GM12878 (cell line): ENCODE data around the gene CLDN7. TPM values are rescaled to one million over a fixed set of nuclear protein-coding genes. Genes with fewer than 3 reads are reported as not detected.

Experiments
- CBX5 ChIP-seq: sonication (generic); IDR thresholded peaks from 2 replicates; pipeline ENCODE4 v1.6.1; 2016; ENCODE audit warnings: low read depth, moderate library complexity, mild to moderate bottlenecking, inconsistent platforms
- CHD2 ChIP-seq: IDR thresholded peaks from 2 replicates; pipeline ENCODE4 v1.6.1; 2011; ENCODE audit warnings: low read depth, low read length, improper control_type of control experiment, borderline replicate concordance
- DPF2 ChIP-seq: fragments of 450-650 bp; IDR thresholded peaks from 2 replicates; pipeline ENCODE4 v1.6.1; 2017; ENCODE audit warnings: mild to moderate bottlenecking
- EP300 ChIP-seq, 2 experiments: fragments of 150-350 bp in 1 of 2; IDR thresholded peaks; 2 replicates each; pipeline ENCODE4 v1.6.1; 2011 to 2012; ENCODE audit warnings: low read depth in 2 of 2, low read length in 2 of 2, borderline replicate concordance in 1 of 2, improper control_type of control experiment in 1 of 2, inconsistent platforms in 1 of 2; ENCODE audit not compliant: control insufficient read depth in 1 of 2
- ETV6 ChIP-seq, 2 experiments: fragments of 450-650 bp in 1 of 2; IDR thresholded peaks in 1 of 2; conservative IDR thresholded peaks in 1 of 2; 2 replicates each; pipeline ENCODE4 v1.6.1; 2014; ENCODE audit warnings: antibody characterized with exemption in 1 of 2, borderline replicate concordance in 1 of 2, low read depth in 1 of 2, mild to moderate bottlenecking in 1 of 2, moderate library complexity in 1 of 2
- FOS ChIP-seq: IDR thresholded peaks from 3 replicates; pipeline ENCODE4 v1.6.1; 2011; ENCODE audit warnings: borderline replicate concordance; ENCODE audit not compliant: insufficient read length; ENCODE audit errors: extremely low read depth
- HDGF ChIP-seq: fragments of 450-650 bp; IDR thresholded peaks from 2 replicates; pipeline ENCODE4 v1.6.1; 2016; ENCODE audit warnings: antibody characterized with exemption
- IKZF1 ChIP-seq: fragments of 450-650 bp; conservative IDR thresholded peaks from 2 replicates; pipeline ENCODE4 v1.6.1; 2017; ENCODE audit warnings: antibody characterized with exemption, mild to moderate bottlenecking
- MEF2A ChIP-seq: IDR thresholded peaks from 2 replicates; pipeline ENCODE4 v1.6.1; 2011; ENCODE audit warnings: low read depth, mild to moderate bottlenecking, low read length, moderate library complexity; ENCODE audit not compliant: insufficient read depth
- MXI1 ChIP-seq: fragments of 150-350 bp; IDR thresholded peaks from 2 replicates; pipeline ENCODE4 v1.6.1; 2011; ENCODE audit warnings: low read depth, mild to moderate bottlenecking, inconsistent platforms, low read length, improper control_type of control experiment
- PAX8 ChIP-seq: fragments of 450-650 bp; IDR thresholded peaks from 2 replicates; pipeline ENCODE4 v1.6.1; 2017; ENCODE audit warnings: mild to moderate bottlenecking, moderate library complexity
- PML ChIP-seq: IDR thresholded peaks from 2 replicates; pipeline ENCODE4 v1.6.1; 2012; ENCODE audit warnings: low read length, inconsistent platforms
- POU2F2 ChIP-seq: IDR thresholded peaks from 3 replicates; pipeline ENCODE4 v1.6.1; 2011; ENCODE audit warnings: low read depth, mild to moderate bottlenecking, low read length, borderline replicate concordance
- RELA ChIP-seq: fragments of 450-650 bp; IDR thresholded peaks from 2 replicates; pipeline ENCODE4 v1.8.0; 2014; ENCODE audit warnings: borderline replicate concordance; ENCODE audit not compliant: partially characterized antibody
- SIX5 ChIP-seq: IDR thresholded peaks from 2 replicates; pipeline ENCODE4 v1.6.1; 2011; ENCODE audit warnings: mild to moderate bottlenecking, low read depth, low read length, moderate library complexity; ENCODE audit not compliant: severe bottlenecking
- TBL1XR1 ChIP-seq: IDR thresholded peaks from 2 replicates; pipeline ENCODE4 v1.6.1; 2012; ENCODE audit warnings: low read depth, low read length, improper control_type of control experiment
- ZNF24 ChIP-seq: fragments of 450-650 bp; IDR thresholded peaks from 2 replicates; pipeline ENCODE4 v1.6.1; 2017; ENCODE audit warnings: antibody characterized with exemption, mild to moderate bottlenecking
- ZNF622 ChIP-seq: fragments of 450-650 bp; IDR thresholded peaks from 2 replicates; pipeline ENCODE4 v1.6.1; 2017; ENCODE audit warnings: mild to moderate bottlenecking, inconsistent platforms
- ZSCAN29 ChIP-seq: fragments of 450-650 bp; IDR thresholded peaks from 2 replicates; pipeline ENCODE4 v1.6.1; 2017; ENCODE audit warnings: mild to moderate bottlenecking, moderate library complexity
- polyA plus RNA-seq, 11 experiments: library from polyadenylated mRNA; depleted of rRNA in 4 of 11; unstranded in 6 of 11; stranded (reverse) in 5 of 11; fragments of >200 nt; fragmentation: Nextera tagmentation in 4 of 11; fragmentation: Illumina TruSeq in 1 of 11; extraction: Ambion mirVana in 4 of 11; extraction: Trizol in 1 of 11; gene quantifications; 1 replicate in 1 of 11; 2 replicates in 10 of 11; pipeline versions ENCODE4 v1.2.1 to v1.2.3, GENCODE V29; 2011 to 2016; ENCODE audit warnings: inconsistent platforms in 2 of 11, missing spikeins in 2 of 11, low read depth in 1 of 11
- total RNA-seq, 4 experiments: library from RNA; depleted of rRNA in 3 of 4; stranded (reverse); fragments of >200 nt in 3 of 4; fragmentation: Illumina TruSeq in 1 of 4; extraction: Trizol in 1 of 4; gene quantifications; 2 replicates each; pipeline versions ENCODE4 v1.2.1 to v1.2.3, GENCODE V29; 2013 to 2021
- TF ChIP-seq, protein P1 (sequence below): IDR thresholded peaks from 2 replicates; pipeline ENCODE4 v1.6.1; 2012; ENCODE audit warnings: mild to moderate bottlenecking, low read depth, low read length
- TF ChIP-seq, protein P2 (sequence below): fragments of 450-650 bp; IDR thresholded peaks from 2 replicates; pipeline ENCODE4 v1.6.1; 2016; ENCODE audit warnings: mild to moderate bottlenecking
- TF ChIP-seq, protein P3 (sequence below): fragments of 450-650 bp; IDR thresholded peaks from 2 replicates; pipeline ENCODE4 v1.6.1; 2018; ENCODE audit warnings: mild to moderate bottlenecking, low read depth, moderate library complexity; ENCODE audit not compliant: partially characterized antibody

CLDN7 gene
- total and polyA plus RNA-seq, 10 of the 15 experiments (the other 5 are each of a cell fraction or from before 2014, with no cell fraction given) = 0.19 to 1.3 (median 0.36) TPM; not detected in 5

DNA sequence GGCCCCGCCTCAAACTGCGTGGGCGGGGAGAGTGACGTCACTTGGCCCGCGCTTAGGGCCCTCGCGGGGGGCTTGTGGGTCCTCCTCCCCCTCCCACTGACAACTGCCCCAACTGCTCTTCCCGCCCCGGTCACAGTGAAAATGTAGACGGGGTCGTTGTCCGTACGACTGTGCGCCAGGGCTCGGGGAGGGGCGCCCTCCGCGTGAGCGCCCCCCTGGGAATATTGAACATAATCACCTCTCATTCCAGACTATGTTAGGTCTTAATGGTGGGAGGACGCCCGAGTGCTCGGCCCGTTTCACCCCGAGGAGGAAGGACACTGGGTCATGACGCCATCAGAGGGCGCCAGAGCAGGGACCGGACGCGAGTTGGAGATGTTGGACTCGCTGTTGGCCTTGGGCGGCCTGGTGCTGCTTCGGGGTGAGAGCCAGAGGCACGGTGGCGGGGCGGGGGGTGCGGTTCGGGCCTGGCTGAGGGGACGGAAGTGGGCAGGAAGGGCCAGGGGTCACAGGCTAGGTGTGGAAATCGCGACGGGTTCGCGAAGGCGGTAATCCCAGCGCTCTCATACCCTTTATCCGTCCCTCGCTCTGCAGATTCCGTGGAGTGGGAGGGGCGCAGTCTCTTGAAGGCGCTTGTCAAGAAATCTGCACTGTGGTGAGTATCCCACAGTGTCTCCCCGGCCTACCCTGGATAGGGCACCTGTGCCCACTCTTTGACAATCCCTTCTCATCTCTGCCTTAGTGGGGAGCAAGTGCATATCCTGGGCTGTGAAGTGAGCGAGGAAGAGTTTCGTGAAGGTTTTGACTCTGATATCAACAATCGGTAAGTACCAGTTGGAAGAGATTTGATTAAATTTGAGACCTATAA is 9.9 kb downstream of the CLDN7 start, which contains the start of gene ELP5 (continued):
- TF ChIP-seq, protein P1, sequence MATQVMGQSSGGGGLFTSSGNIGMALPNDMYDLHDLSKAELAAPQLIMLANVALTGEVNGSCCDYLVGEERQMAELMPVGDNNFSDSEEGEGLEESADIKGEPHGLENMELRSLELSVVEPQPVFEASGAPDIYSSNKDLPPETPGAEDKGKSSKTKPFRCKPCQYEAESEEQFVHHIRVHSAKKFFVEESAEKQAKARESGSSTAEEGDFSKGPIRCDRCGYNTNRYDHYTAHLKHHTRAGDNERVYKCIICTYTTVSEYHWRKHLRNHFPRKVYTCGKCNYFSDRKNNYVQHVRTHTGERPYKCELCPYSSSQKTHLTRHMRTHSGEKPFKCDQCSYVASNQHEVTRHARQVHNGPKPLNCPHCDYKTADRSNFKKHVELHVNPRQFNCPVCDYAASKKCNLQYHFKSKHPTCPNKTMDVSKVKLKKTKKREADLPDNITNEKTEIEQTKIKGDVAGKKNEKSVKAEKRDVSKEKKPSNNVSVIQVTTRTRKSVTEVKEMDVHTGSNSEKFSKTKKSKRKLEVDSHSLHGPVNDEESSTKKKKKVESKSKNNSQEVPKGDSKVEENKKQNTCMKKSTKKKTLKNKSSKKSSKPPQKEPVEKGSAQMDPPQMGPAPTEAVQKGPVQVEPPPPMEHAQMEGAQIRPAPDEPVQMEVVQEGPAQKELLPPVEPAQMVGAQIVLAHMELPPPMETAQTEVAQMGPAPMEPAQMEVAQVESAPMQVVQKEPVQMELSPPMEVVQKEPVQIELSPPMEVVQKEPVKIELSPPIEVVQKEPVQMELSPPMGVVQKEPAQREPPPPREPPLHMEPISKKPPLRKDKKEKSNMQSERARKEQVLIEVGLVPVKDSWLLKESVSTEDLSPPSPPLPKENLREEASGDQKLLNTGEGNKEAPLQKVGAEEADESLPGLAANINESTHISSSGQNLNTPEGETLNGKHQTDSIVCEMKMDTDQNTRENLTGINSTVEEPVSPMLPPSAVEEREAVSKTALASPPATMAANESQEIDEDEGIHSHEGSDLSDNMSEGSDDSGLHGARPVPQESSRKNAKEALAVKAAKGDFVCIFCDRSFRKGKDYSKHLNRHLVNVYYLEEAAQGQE = no peak
- TF ChIP-seq PAX8 (no peak), ZNF622 (no peak), TBL1XR1 (0 out of 2 replicates have a peak, but pooled peaks have one; percentile 29), CHD2 (peak; percentile 5; the same call in 1 of the 2 replicates), ZSCAN29 (no peak), RELA (peak; percentile 58), ZNF24 (no peak), POU2F2 (peak; percentile 36; the same call in 1 of the 3 replicates), IKZF1 (peak; percentile 86), HDGF (peak; percentile 74; the same call in 1 of the 2 replicates), MXI1 (peak; percentile 83; the same call in 1 of the 2 replicates), EP300 (IDR thresholded peaks at IDR 0.05; ENCODE audit: borderline replicate concordance in 1 of 2, control insufficient read depth in 1 of 2, low read depth in 2 of 2, low read length in 2 of 2) (no peak), MEF2A (no peak), PML (peak; percentile 93; the same call in 1 of the 2 replicates), SIX5 (peak; percentile 37), FOS (no peak), ETV6 (conservative IDR thresholded peaks at IDR 0.05 in 1 of 2, IDR thresholded peaks at IDR 0.05 in 1 of 2; ENCODE audit: borderline replicate concordance in 1 of 2, low read depth in 1 of 2) (no peak), DPF2 (peak; percentile 78), CBX5 (no peak)
- TF ChIP-seq, protein P2, sequence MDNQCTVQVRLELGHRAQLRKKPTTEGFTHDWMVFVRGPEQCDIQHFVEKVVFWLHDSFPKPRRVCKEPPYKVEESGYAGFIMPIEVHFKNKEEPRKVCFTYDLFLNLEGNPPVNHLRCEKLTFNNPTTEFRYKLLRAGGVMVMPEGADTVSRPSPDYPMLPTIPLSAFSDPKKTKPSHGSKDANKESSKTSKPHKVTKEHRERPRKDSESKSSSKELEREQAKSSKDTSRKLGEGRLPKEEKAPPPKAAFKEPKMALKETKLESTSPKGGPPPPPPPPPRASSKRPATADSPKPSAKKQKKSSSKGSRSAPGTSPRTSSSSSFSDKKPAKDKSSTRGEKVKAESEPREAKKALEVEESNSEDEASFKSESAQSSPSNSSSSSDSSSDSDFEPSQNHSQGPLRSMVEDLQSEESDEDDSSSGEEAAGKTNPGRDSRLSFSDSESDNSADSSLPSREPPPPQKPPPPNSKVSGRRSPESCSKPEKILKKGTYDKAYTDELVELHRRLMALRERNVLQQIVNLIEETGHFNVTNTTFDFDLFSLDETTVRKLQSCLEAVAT = peak; percentile 79
- TF ChIP-seq, protein P3, sequence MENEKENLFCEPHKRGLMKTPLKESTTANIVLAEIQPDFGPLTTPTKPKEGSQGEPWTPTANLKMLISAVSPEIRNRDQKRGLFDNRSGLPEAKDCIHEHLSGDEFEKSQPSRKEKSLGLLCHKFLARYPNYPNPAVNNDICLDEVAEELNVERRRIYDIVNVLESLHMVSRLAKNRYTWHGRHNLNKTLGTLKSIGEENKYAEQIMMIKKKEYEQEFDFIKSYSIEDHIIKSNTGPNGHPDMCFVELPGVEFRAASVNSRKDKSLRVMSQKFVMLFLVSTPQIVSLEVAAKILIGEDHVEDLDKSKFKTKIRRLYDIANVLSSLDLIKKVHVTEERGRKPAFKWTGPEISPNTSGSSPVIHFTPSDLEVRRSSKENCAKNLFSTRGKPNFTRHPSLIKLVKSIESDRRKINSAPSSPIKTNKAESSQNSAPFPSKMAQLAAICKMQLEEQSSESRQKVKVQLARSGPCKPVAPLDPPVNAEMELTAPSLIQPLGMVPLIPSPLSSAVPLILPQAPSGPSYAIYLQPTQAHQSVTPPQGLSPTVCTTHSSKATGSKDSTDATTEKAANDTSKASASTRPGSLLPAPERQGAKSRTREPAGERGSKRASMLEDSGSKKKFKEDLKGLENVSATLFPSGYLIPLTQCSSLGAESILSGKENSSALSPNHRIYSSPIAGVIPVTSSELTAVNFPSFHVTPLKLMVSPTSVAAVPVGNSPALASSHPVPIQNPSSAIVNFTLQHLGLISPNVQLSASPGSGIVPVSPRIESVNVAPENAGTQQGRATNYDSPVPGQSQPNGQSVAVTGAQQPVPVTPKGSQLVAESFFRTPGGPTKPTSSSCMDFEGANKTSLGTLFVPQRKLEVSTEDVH = peak; percentile 50
